ENCODE measurements around the gene SPIN1.

SPIN1 gene

GRCh38 chr9:88503081-88503844, 115.0 kb downstream of the SPIN1 start:
- DNase-seq = no peak
- POLR2A ChIA-PET = no interaction called here
- Histone ChIP-seq H3K27ac (ENCODE audit: insufficient read depth in 1 of 2, low read depth in 1 of 2, low read length in 2 of 2, poor library complexity in 1 of 2, severe bottlenecking in 2 of 2) (no peak overlapping the region), H3K4me1 (ENCODE audit: control extremely low read depth in 1 of 4, control insufficient read depth in 4 of 4, insufficient read depth in 4 of 4, low read length in 3 of 4) (no peaks in the 10 kb centered on the region), H3K4me3 (ENCODE audit: control insufficient read depth in 1 of 7, extremely low read depth in 1 of 7, insufficient read depth in 4 of 7, low read depth in 2 of 7, low read length in 6 of 7) (no peak overlapping the region), H3K9me3 (ENCODE audit: control extremely low read depth in 1 of 5, control insufficient read depth in 4 of 5, insufficient read depth in 2 of 5, low read depth in 1 of 5, low read length in 4 of 5) (no peaks in the 10 kb centered on the region), H3K27me3 (replicated peaks in 2 of 5; ENCODE audit: control insufficient read depth in 4 of 5, insufficient read depth in 5 of 5, low read length in 4 of 5) (no peaks in the 10 kb centered on the region), H3K36me3 (ENCODE audit: control insufficient read depth in 4 of 4, insufficient read depth in 4 of 4, low read length in 3 of 4) (no peaks in the 10 kb centered on the region)
- CTCF ChIA-PET = no interaction called here
- 92% methylated on average over 8 of the region's 18 CpGs for WGBS (ENCODE audit: insufficient coverage)

- ChIA-PET CTCF (no interaction called here), POLR2A (no interaction called here)
- no peaks in the 10 kb centered on the region for H3K4me1 ChIP-seq (ENCODE audit: control extremely low read depth in 1 of 4, control insufficient read depth in 4 of 4, insufficient read depth in 4 of 4, low read length in 3 of 4)
- no peak for DNase-seq
- no peak overlapping the region for H3K4me3 ChIP-seq (ENCODE audit: control insufficient read depth in 1 of 7, extremely low read depth in 1 of 7, insufficient read depth in 4 of 7, low read depth in 2 of 7, low read length in 6 of 7)
- H3K27me3 ChIP-seq (replicated peaks in 2 of 5; ENCODE audit: control insufficient read depth in 4 of 5, insufficient read depth in 5 of 5, low read length in 4 of 5) = no peaks in the 10 kb centered on the region
- no peaks in the 10 kb centered on the region for H3K36me3 ChIP-seq (ENCODE audit: control insufficient read depth in 4 of 4, insufficient read depth in 4 of 4, low read length in 3 of 4)
- WGBS (ENCODE audit: insufficient coverage) = 96% methylated on average over 14 of the region's 17 CpGs
- peaks cover 0 to 4% (median 0%) of the 10 kb centered on the region in 5 experiments for H3K9me3 ChIP-seq (ENCODE audit: control extremely low read depth in 1 of 5, control insufficient read depth in 4 of 5, insufficient read depth in 2 of 5, low read depth in 1 of 5, low read length in 4 of 5)
- H3K27ac ChIP-seq (ENCODE audit: insufficient read depth in 1 of 2, low read depth in 1 of 2, low read length in 2 of 2, poor library complexity in 1 of 2, severe bottlenecking in 2 of 2) = no peak overlapping the region
Measured at GRCh38 chr9:88503845-88504764, 115.9 kb downstream of the SPIN1 start.

- no peak for DNase-seq
- no peaks in the 10 kb centered on the region for H3K27me3 ChIP-seq (replicated peaks in 2 of 5; ENCODE audit: control insufficient read depth in 4 of 5, insufficient read depth in 5 of 5, low read length in 4 of 5)
- no peak overlapping the region for H3K27ac ChIP-seq (ENCODE audit: insufficient read depth in 1 of 2, low read depth in 1 of 2, low read length in 2 of 2, poor library complexity in 1 of 2, severe bottlenecking in 2 of 2)
- H3K4me3 ChIP-seq (ENCODE audit: control insufficient read depth in 1 of 7, extremely low read depth in 1 of 7, insufficient read depth in 4 of 7, low read depth in 2 of 7, low read length in 6 of 7) = no peak overlapping the region
- H3K9me3 ChIP-seq (ENCODE audit: control extremely low read depth in 1 of 5, control insufficient read depth in 4 of 5, insufficient read depth in 2 of 5, low read depth in 1 of 5, low read length in 4 of 5) = peaks cover 0 to 4% (median 0%) of the 10 kb centered on the region in 5 experiments
- no peaks in the 10 kb centered on the region for H3K36me3 ChIP-seq (ENCODE audit: control insufficient read depth in 4 of 4, insufficient read depth in 4 of 4, low read length in 3 of 4)
- POLR2A ChIA-PET = no interaction called here
- CTCF ChIA-PET = no interaction called here
- no CpG with 5 or more reads among the region's 2 CpGs for whole genome bisulfite sequencing (ENCODE audit: insufficient coverage)
- H3K4me1 ChIP-seq (ENCODE audit: control extremely low read depth in 1 of 4, control insufficient read depth in 4 of 4, insufficient read depth in 4 of 4, low read length in 3 of 4) = no peaks in the 10 kb centered on the region
Measured at GRCh38 chr9:88508326-88508725, 120.1 kb downstream of the SPIN1 start.

- Histone ChIP-seq H3K27me3 (replicated peaks in 2 of 5; ENCODE audit: control insufficient read depth in 4 of 5, insufficient read depth in 5 of 5, low read length in 4 of 5) (no peaks in the 10 kb centered on the region), H3K27ac (ENCODE audit: insufficient read depth in 1 of 2, low read depth in 1 of 2, low read length in 2 of 2, poor library complexity in 1 of 2, severe bottlenecking in 2 of 2) (no peak overlapping the region), H3K36me3 (ENCODE audit: control insufficient read depth in 4 of 4, insufficient read depth in 4 of 4, low read length in 3 of 4) (no peaks in the 10 kb centered on the region), H3K4me3 (ENCODE audit: control insufficient read depth in 1 of 7, extremely low read depth in 1 of 7, insufficient read depth in 4 of 7, low read depth in 2 of 7, low read length in 6 of 7) (no peak overlapping the region), H3K9me3 (ENCODE audit: control extremely low read depth in 1 of 5, control insufficient read depth in 4 of 5, insufficient read depth in 2 of 5, low read depth in 1 of 5, low read length in 4 of 5) (peaks cover 0 to 6% (median 0%) of the 10 kb centered on the region in 5 experiments), H3K4me1 (ENCODE audit: control extremely low read depth in 1 of 4, control insufficient read depth in 4 of 4, insufficient read depth in 4 of 4, low read length in 3 of 4) (no peaks in the 10 kb centered on the region)
- DNase-seq = no peak
- POLR2A ChIA-PET = no interaction called here
- CTCF ChIA-PET = no interaction called here
- 100% methylated on average over 3 of the region's 4 CpGs for WGBS (ENCODE audit: insufficient coverage)
Measured at GRCh38 chr9:88511906-88512305, 123.7 kb downstream of the SPIN1 start.

- Histone ChIP-seq H3K4me3 (ENCODE audit: control insufficient read depth in 1 of 7, extremely low read depth in 1 of 7, insufficient read depth in 4 of 7, low read depth in 2 of 7, low read length in 6 of 7) (no peak overlapping the region), H3K4me1 (ENCODE audit: control extremely low read depth in 1 of 4, control insufficient read depth in 4 of 4, insufficient read depth in 4 of 4, low read length in 3 of 4) (no peaks in the 10 kb centered on the region), H3K27me3 (replicated peaks in 2 of 5; ENCODE audit: control insufficient read depth in 4 of 5, insufficient read depth in 5 of 5, low read length in 4 of 5) (no peaks in the 10 kb centered on the region), H3K9me3 (ENCODE audit: control extremely low read depth in 1 of 5, control insufficient read depth in 4 of 5, insufficient read depth in 2 of 5, low read depth in 1 of 5, low read length in 4 of 5) (peaks cover 0 to 2% (median 0%) of the 10 kb centered on the region in 5 experiments), H3K27ac (ENCODE audit: insufficient read depth in 1 of 2, low read depth in 1 of 2, low read length in 2 of 2, poor library complexity in 1 of 2, severe bottlenecking in 2 of 2) (no peak overlapping the region), H3K36me3 (ENCODE audit: control insufficient read depth in 4 of 4, insufficient read depth in 4 of 4, low read length in 3 of 4) (no peaks in the 10 kb centered on the region)
- ChIA-PET POLR2A (no interaction called here), CTCF (no interaction called here)
- WGBS (ENCODE audit: insufficient coverage) = 100% methylated on average over 6 of the region's 6 CpGs
- DNase-seq = no peak
Measured at GRCh38 chr9:88514247-88514646, 126.0 kb downstream of the SPIN1 start.

- H3K36me3 ChIP-seq (ENCODE audit: control insufficient read depth in 4 of 4, insufficient read depth in 4 of 4, low read length in 3 of 4) = no peaks in the 10 kb centered on the region
- no peak overlapping the region for H3K27ac ChIP-seq (ENCODE audit: insufficient read depth in 1 of 2, low read depth in 1 of 2, low read length in 2 of 2, poor library complexity in 1 of 2, severe bottlenecking in 2 of 2)
- no peaks in the 10 kb centered on the region for H3K9me3 ChIP-seq (ENCODE audit: control extremely low read depth in 1 of 5, control insufficient read depth in 4 of 5, insufficient read depth in 2 of 5, low read depth in 1 of 5, low read length in 4 of 5)
- 0% methylated on average over 1 of the region's 4 CpGs for WGBS (ENCODE audit: insufficient coverage)
- peaks cover 0 to 3% (median 1%) of the 10 kb centered on the region in 4 experiments for H3K4me1 ChIP-seq (ENCODE audit: control extremely low read depth in 1 of 4, control insufficient read depth in 4 of 4, insufficient read depth in 4 of 4, low read length in 3 of 4)
- H3K27me3 ChIP-seq (replicated peaks in 2 of 5; ENCODE audit: control insufficient read depth in 4 of 5, insufficient read depth in 5 of 5, low read length in 4 of 5) = no peaks in the 10 kb centered on the region
- DNase-seq = peak in 2 of 3 donors; percentile 55 to 60
- H3K4me3 ChIP-seq (ENCODE audit: control insufficient read depth in 1 of 7, extremely low read depth in 1 of 7, insufficient read depth in 4 of 7, low read depth in 2 of 7, low read length in 6 of 7) = no peak overlapping the region
- ChIA-PET CTCF (interaction anchor here (1.1 kb wide), 1 partner anchor 35 kb away, joined by 3 read pairs; no protein-coding TSS in a partner anchor), POLR2A (no interaction called here)
Measured at GRCh38 chr9:88521308-88521707, 133.1 kb downstream of the SPIN1 start.

GRCh38 chr9:88522360-88522759, 134.1 kb downstream of the SPIN1 start:
- no peak for DNase-seq
- POLR2A ChIA-PET = no interaction called here
- no peaks in the 10 kb centered on the region for H3K36me3 ChIP-seq (ENCODE audit: control insufficient read depth in 4 of 4, insufficient read depth in 4 of 4, low read length in 3 of 4)
- 100% methylated on average over 1 of the region's 4 CpGs for WGBS (ENCODE audit: insufficient coverage)
- CTCF ChIA-PET = no interaction called here
- no peak overlapping the region for H3K27ac ChIP-seq (ENCODE audit: insufficient read depth in 1 of 2, low read depth in 1 of 2, low read length in 2 of 2, poor library complexity in 1 of 2, severe bottlenecking in 2 of 2)
- H3K4me3 ChIP-seq (ENCODE audit: control insufficient read depth in 1 of 7, extremely low read depth in 1 of 7, insufficient read depth in 4 of 7, low read depth in 2 of 7, low read length in 6 of 7) = no peak overlapping the region
- H3K27me3 ChIP-seq (replicated peaks in 2 of 5; ENCODE audit: control insufficient read depth in 4 of 5, insufficient read depth in 5 of 5, low read length in 4 of 5) = no peaks in the 10 kb centered on the region
- H3K9me3 ChIP-seq (ENCODE audit: control extremely low read depth in 1 of 5, control insufficient read depth in 4 of 5, insufficient read depth in 2 of 5, low read depth in 1 of 5, low read length in 4 of 5) = no peaks in the 10 kb centered on the region
- H3K4me1 ChIP-seq (ENCODE audit: control extremely low read depth in 1 of 4, control insufficient read depth in 4 of 4, insufficient read depth in 4 of 4, low read length in 3 of 4) = peaks cover 0 to 3% (median 1%) of the 10 kb centered on the region in 4 experiments
